ENCODE measurements around the gene WFIKKN2. TPM values are rescaled to one million over a fixed set of nuclear protein-coding genes. Genes with fewer than 3 reads are reported as not detected.

Gene WFIKKN2
- total and polyA plus RNA-seq, 2 of the 13 experiments (the other 11 are each of a cell fraction or from before 2014, with no cell fraction given), result not detected

DNA sequence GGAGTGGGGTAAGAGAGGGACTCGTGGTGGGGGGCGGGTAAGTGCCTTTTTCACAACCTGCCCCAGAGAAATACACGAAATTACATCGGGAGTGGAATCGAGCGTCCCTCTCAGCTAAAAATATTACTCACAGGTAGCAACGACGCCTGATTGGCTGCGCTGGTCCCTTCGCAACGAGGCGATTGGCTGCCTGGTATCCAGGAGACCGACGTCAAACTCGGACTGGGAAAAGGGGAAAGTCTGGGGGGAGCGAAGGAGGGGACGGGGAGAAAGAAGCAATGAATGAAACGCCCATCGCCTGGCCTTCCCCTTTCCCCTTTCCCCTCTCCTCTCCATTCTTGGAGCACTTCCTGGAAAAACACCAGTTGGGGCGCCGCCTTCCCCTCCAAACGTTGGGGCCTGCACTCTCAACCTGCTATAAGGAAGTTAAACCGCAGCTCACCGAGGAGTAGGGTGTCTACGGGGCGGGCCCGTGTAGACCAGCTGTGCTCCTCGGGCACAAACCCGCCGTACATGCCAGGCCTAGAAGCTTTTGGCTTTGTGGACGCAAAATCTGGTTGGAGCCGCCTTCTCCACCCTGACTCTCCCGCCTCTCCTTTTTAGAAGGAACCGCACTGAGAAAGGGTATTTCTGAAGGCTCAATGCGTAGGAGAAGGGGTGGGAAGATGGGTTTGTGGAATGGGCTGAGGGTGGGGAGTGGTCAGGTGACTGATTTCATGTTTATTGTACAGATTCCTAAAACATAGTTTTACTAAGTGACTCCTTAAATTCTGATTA is 32.2 kb downstream of the WFIKKN2 start (continued):
- TF ChIP-seq ZNF292 (CRISPR knock-in tag; IDR thresholded peaks at IDR 0.05; ENCODE audit: borderline replicate concordance, low read depth), result peak; percentile 52; the same call in 1 of the 2 replicates
- TF ChIP-seq EHMT2 (IDR thresholded peaks at IDR 0.05; ENCODE audit: borderline replicate concordance, low read depth, low read length), result no peak
- peak; percentile 87 for TF ChIP-seq RARA (CRISPR knock-in tag; IDR thresholded peaks at IDR 0.05)
- peak; percentile 70 for TF ChIP-seq REPIN1 (CRISPR knock-in tag; IDR thresholded peaks at IDR 0.05; ENCODE audit: borderline replicate concordance, low read depth)
- TF ChIP-seq YEATS4 (CRISPR knock-in tag; IDR thresholded peaks at IDR 0.05; ENCODE audit: borderline replicate concordance), result peak; percentile 72; the same call in 1 of the 2 replicates
- TF ChIP-seq, protein P1, sequence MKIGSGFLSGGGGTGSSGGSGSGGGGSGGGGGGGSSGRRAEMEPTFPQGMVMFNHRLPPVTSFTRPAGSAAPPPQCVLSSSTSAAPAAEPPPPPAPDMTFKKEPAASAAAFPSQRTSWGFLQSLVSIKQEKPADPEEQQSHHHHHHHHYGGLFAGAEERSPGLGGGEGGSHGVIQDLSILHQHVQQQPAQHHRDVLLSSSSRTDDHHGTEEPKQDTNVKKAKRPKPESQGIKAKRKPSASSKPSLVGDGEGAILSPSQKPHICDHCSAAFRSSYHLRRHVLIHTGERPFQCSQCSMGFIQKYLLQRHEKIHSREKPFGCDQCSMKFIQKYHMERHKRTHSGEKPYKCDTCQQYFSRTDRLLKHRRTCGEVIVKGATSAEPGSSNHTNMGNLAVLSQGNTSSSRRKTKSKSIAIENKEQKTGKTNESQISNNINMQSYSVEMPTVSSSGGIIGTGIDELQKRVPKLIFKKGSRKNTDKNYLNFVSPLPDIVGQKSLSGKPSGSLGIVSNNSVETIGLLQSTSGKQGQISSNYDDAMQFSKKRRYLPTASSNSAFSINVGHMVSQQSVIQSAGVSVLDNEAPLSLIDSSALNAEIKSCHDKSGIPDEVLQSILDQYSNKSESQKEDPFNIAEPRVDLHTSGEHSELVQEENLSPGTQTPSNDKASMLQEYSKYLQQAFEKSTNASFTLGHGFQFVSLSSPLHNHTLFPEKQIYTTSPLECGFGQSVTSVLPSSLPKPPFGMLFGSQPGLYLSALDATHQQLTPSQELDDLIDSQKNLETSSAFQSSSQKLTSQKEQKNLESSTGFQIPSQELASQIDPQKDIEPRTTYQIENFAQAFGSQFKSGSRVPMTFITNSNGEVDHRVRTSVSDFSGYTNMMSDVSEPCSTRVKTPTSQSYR (CRISPR knock-in tag; IDR thresholded peaks at IDR 0.05; ENCODE audit: borderline replicate concordance), result 0 out of 2 replicates have a peak, but pooled peaks have one; percentile 14
- peak; percentile 74; the same call in 1 of the 2 replicates for TF ChIP-seq NRL (CRISPR knock-in tag; IDR thresholded peaks at IDR 0.05; ENCODE audit: borderline replicate concordance)
- TF ChIP-seq, protein P2, sequence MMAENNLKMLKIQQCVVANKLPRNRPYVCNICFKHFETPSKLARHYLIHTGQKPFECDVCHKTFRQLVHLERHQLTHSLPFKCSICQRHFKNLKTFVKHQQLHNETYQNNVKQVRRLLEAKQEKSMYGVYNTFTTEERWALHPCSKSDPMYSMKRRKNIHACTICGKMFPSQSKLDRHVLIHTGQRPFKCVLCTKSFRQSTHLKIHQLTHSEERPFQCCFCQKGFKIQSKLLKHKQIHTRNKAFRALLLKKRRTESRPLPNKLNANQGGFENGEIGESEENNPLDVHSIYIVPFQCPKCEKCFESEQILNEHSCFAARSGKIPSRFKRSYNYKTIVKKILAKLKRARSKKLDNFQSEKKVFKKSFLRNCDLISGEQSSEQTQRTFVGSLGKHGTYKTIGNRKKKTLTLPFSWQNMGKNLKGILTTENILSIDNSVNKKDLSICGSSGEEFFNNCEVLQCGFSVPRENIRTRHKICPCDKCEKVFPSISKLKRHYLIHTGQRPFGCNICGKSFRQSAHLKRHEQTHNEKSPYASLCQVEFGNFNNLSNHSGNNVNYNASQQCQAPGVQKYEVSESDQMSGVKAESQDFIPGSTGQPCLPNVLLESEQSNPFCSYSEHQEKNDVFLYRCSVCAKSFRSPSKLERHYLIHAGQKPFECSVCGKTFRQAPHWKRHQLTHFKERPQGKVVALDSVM (CRISPR knock-in tag; IDR thresholded peaks at IDR 0.05), result 0 out of 2 replicates have a peak, but pooled peaks have one; percentile 46
- TF ChIP-seq CCDC6 (CRISPR knock-in tag; IDR thresholded peaks at IDR 0.05), result peak; percentile 86
- peak; percentile 59 for TF ChIP-seq POGZ (CRISPR knock-in tag; IDR thresholded peaks at IDR 0.05)
- TF ChIP-seq SP140L (CRISPR knock-in tag; IDR thresholded peaks at IDR 0.05; ENCODE audit: borderline replicate concordance), result peak; percentile 71; the same call in 1 of the 2 replicates
- TF ChIP-seq MBNL3 (CRISPR knock-in tag; conservative IDR thresholded peaks at IDR 0.05), result no peak
- TF ChIP-seq, protein P3, sequence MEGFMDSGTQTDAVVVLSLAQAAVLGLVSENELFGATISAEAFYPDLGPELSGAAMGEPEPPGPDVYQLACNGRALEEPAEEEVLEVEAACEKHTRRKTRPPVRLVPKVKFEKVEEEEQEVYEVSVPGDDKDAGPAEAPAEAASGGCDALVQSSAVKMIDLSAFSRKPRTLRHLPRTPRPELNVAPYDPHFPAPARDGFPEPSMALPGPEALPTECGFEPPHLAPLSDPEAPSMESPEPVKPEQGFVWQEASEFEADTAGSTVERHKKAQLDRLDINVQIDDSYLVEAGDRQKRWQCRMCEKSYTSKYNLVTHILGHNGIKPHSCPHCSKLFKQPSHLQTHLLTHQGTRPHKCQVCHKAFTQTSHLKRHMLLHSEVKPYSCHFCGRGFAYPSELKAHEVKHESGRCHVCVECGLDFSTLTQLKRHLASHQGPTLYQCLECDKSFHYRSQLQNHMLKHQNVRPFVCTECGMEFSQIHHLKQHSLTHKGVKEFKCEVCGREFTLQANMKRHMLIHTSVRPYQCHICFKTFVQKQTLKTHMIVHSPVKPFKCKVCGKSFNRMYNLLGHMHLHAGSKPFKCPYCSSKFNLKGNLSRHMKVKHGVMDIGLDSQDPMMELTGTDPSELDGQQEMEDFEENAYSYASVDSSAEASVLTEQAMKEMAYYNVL (CRISPR knock-in tag; IDR thresholded peaks at IDR 0.05; ENCODE audit: borderline replicate concordance), result peak; percentile 89
- no peak for TF ChIP-seq HCFC1 (IDR thresholded peaks at IDR 0.05; ENCODE audit: low read depth, low read length)
- TF ChIP-seq SP1 (IDR thresholded peaks at IDR 0.05), result no peak
- TF ChIP-seq SP1 (CRISPR knock-in tag; IDR thresholded peaks at IDR 0.05), result peak; percentile 53; the same call in 1 of the 2 replicates
- 0 out of 2 replicates have a peak, but pooled peaks have one; percentile 23 for TF ChIP-seq HNRNPL (IDR thresholded peaks at IDR 0.05; ENCODE audit: low read depth, low read length)
- 0 out of 2 replicates have a peak, but pooled peaks have one; percentile 8 for TF ChIP-seq KLF13 (CRISPR knock-in tag; IDR thresholded peaks at IDR 0.05)
- peak; percentile 79 for TF ChIP-seq POLR2G (IDR thresholded peaks at IDR 0.05; ENCODE audit: low read depth, low read length)
- peak; percentile 56 for TF ChIP-seq ASH2L (IDR thresholded peaks at IDR 0.05; ENCODE audit: insufficient read length, low read depth, low read length)
- peak; percentile 4 for TF ChIP-seq ZSCAN21 (CRISPR knock-in tag; IDR thresholded peaks at IDR 0.05; ENCODE audit: borderline replicate concordance)
- no peak; the same call in 1 of the 2 replicates for TF ChIP-seq ZNF547 (CRISPR knock-in tag; IDR thresholded peaks at IDR 0.05)
- peak; percentile 71 for TF ChIP-seq TEAD3 (CRISPR knock-in tag; optimal IDR thresholded peaks at IDR 0.05; ENCODE audit: borderline replicate concordance)
